HepG2 (cell line): Measurements from ENCODE around the gene C1orf50. TPM values are rescaled to one million over a fixed set of nuclear protein-coding genes. Genes with fewer than 3 reads are reported as not detected.

Experiments used
- ATAC-seq: fragments of 200-7000 bp; cut with Tn5 transposase; 3 replicates; pipeline ENCODE4 v1.9.1; 2020; ENCODE audit warnings: mild to moderate bottlenecking, moderate library complexity
- BruUV-seq: library from RNA; stranded (reverse); fragments of 400-500 nt; replicated peaks from 2 replicates; lab custom pipeline; 2021; lab: Mats Ljungman, UMichigan
- CTCF ChIA-PET: fragments of 300-600 bp; formaldehyde crosslinking; extraction: SDS; loops from one replicate; lab custom pipeline; 2021; ENCODE audit warnings: low total read pairs, inconsistent platforms, low intra/inter-chr PET ratio; lab: Yijun Ruan, JAX
- POLR2A ChIA-PET: fragments of 350-600 bp; sonication (Branson Sonifier 250); formaldehyde crosslinking; loops from one replicate; lab custom pipeline; 2020; ENCODE audit warnings: antibody characterized with exemption, inconsistent platforms; lab: Yijun Ruan, JAX
- DNase-seq: peaks from one replicate; pipeline ENCODE4 v3.0.0-alpha.2; 2015; ENCODE audit warnings: low spot score
- FAIRE-seq: peaks from 3 replicates; lab custom pipeline; 2011; peaks lifted over from hg19 to GRCh38; lab: Jason Lieb, UNC
- H2AFZ ChIP-seq: one replicate; pipeline ENCODE4 v1.6.1; 2011; ENCODE audit warnings: low read length, inconsistent platforms
- H3K27ac ChIP-seq: fragments of 300-600 bp; 3 replicates; pipeline ENCODE4 v1.8.0; 2011; ENCODE audit warnings: mixed run types, mild to moderate bottlenecking, mixed read lengths, low read length, inconsistent platforms; ENCODE audit not compliant: insufficient read depth; ENCODE audit errors: extremely low read length
- H3K27me3 ChIP-seq, 2 experiments: fragments of 200-600 bp in 1 of 2; 2 replicates in 1 of 2; 3 replicates in 1 of 2; pipeline versions ENCODE4 v1.6.0 to v1.8.0; 2011; ENCODE audit warnings: low read length in 2 of 2, mild to moderate bottlenecking in 2 of 2, moderate library complexity in 2 of 2, inconsistent platforms in 1 of 2; ENCODE audit not compliant: insufficient read depth in 2 of 2, control insufficient read depth in 1 of 2
- H3K36me3 ChIP-seq, 2 experiments: fragments of 200-600 bp in 1 of 2; replicated peaks in 1 of 2; 2 replicates in 1 of 2; 3 replicates in 1 of 2; pipeline versions ENCODE4 v1.5.1 to v1.8.0; 2011; ENCODE audit warnings: low read length in 2 of 2, inconsistent platforms in 1 of 2; ENCODE audit not compliant: insufficient read depth in 2 of 2, control insufficient read depth in 1 of 2
- H3K4me1 ChIP-seq: 2 replicates; pipeline ENCODE4 v1.5.1; 2012; ENCODE audit warnings: low read length, inconsistent platforms; ENCODE audit not compliant: insufficient read depth
- H3K4me2 ChIP-seq: 2 replicates; pipeline ENCODE4 v1.6.0; 2011; ENCODE audit warnings: low read depth, low read length, inconsistent platforms
- H3K4me3 ChIP-seq, 3 experiments: fragments of 200-600 bp in 1 of 3; sonication (generic), shearing (Covaris generic) in 1 of 3; replicated peaks in 1 of 3; 2 replicates each; pipeline ENCODE4 v1.5.1; 2011 to 2016; ENCODE audit warnings: low read length in 3 of 3, inconsistent platforms in 2 of 3, low read depth in 2 of 3, mild to moderate bottlenecking in 2 of 3, control low read depth in 1 of 3, mixed read lengths in 1 of 3; ENCODE audit not compliant: insufficient read depth in 1 of 3
- H3K79me2 ChIP-seq: one replicate; pipeline ENCODE4 v1.6.1; 2011; ENCODE audit warnings: low read length, inconsistent platforms; ENCODE audit not compliant: insufficient read depth
- H3K9ac ChIP-seq: 2 replicates; pipeline ENCODE4 v1.6.0; 2011; ENCODE audit warnings: mild to moderate bottlenecking, low read depth, low read length, inconsistent platforms; ENCODE audit not compliant: insufficient read depth
- H3K9me3 ChIP-seq: 2 replicates; pipeline ENCODE4 v1.5.1; 2012; ENCODE audit warnings: mild to moderate bottlenecking, low read length
- H4K20me1 ChIP-seq: 2 replicates; pipeline ENCODE4 v1.6.0; 2011; ENCODE audit warnings: inconsistent platforms, mild to moderate bottlenecking, low read length, moderate library complexity; ENCODE audit not compliant: insufficient read depth
- ATF7 ChIP-seq, 2 experiments: fragments of 450-650 bp in 1 of 2; sonication (generic) in 1 of 2; formaldehyde crosslinking in 1 of 2; IDR thresholded peaks; 2 replicates each; pipeline versions ENCODE4 v1.4.0 to v1.6.1; 2016 to 2020; ENCODE audit warnings: antibody characterized with exemption in 1 of 2, mild to moderate bottlenecking in 1 of 2, missing genetic modification reagents in 1 of 2
- ATF7-NPFF ChIP-seq: sonication (generic); formaldehyde crosslinking; IDR thresholded peaks from 2 replicates; pipeline ENCODE4 v1.8.1; 2023; ENCODE audit warnings: mild to moderate bottlenecking, low read depth, missing genetic modification reagents, moderate library complexity
- CC2D1A ChIP-seq: sonication (generic); formaldehyde crosslinking; IDR thresholded peaks from 2 replicates; pipeline ENCODE4 v1.8.1; 2023; ENCODE audit warnings: mild to moderate bottlenecking, missing genetic modification reagents
- GABPA ChIP-seq, 2 experiments: IDR thresholded peaks; 2 replicates each; pipeline ENCODE4 v1.6.1; 2011 to 2016; ENCODE audit warnings: low read depth in 2 of 2, low read length in 1 of 2, missing biosample characterization in 1 of 2, missing genetic modification characterization in 1 of 2
- HNRNPH1 ChIP-seq: fragments of 200-400 bp; formaldehyde crosslinking; optimal IDR thresholded peaks from 2 replicates; pipeline ENCODE3; 2017; ENCODE audit warnings: mild to moderate bottlenecking, low read depth, low read length
- SSRP1 ChIP-seq: IDR thresholded peaks from 2 replicates; pipeline ENCODE4 v1.6.1; 2016; ENCODE audit warnings: control low read depth
- ZNF615 ChIP-seq: sonication (generic); formaldehyde crosslinking; IDR thresholded peaks from 2 replicates; pipeline ENCODE4 v1.5.0; 2020; ENCODE audit warnings: mild to moderate bottlenecking, missing genetic modification reagents, borderline replicate concordance
- WGBS: methylation state at CpG from one replicate; pipeline ENCODE4 v1.1.6; 2017; ENCODE audit warnings: low lambda C conversion rate; 5-methylcytosine and 5-hydroxymethylcytosine counted together
- in situ Hi-C: cut with HindIII; loops from 2 replicates; pipeline ENCODE4 v1.10.0; 2017; ENCODE audit warnings: low pct_unique_long_range_greater_than_20kb; ENCODE audit not compliant: extremely low pct_ligation_motif_present
- intact Hi-C: fragments of 100-400 bp; cut with micrococcal nuclease; formaldehyde crosslinking; loops from one replicate; pipeline ENCODE4 v1.10.0; 2022; ENCODE audit not compliant: unreplicated experiment
- polyA plus RNA-seq, 8 experiments: library from polyadenylated mRNA; depleted of rRNA in 3 of 8; stranded (reverse) in 7 of 8; unstranded in 1 of 8; fragments of >200 nt; fragmentation: Illumina TruSeq in 4 of 8; extraction: Trizol in 4 of 8; gene quantifications; 2 replicates each; pipeline versions ENCODE4 v1.2.1 to v1.2.3, GENCODE V29; 2011 to 2016; ENCODE audit warnings: low read depth in 4 of 8, missing spikeins in 1 of 8, mixed read lengths in 1 of 8; ENCODE audit not compliant: insufficient read depth in 1 of 8
- total RNA-seq, 5 experiments: library from RNA; depleted of rRNA; stranded (reverse); fragments of >200 nt; fragmentation: Illumina TruSeq; extraction: Trizol; gene quantifications; 2 replicates each; pipeline ENCODE4 v1.2.3, GENCODE V29; 2016; ENCODE audit warnings: low read depth in 1 of 5

C1orf50 gene
- total and polyA plus RNA-seq, 2 of the 13 experiments (the other 11 are each of a cell fraction or from before 2014, with no cell fraction given), result 4.3 to 4.8 TPM

DNA sequence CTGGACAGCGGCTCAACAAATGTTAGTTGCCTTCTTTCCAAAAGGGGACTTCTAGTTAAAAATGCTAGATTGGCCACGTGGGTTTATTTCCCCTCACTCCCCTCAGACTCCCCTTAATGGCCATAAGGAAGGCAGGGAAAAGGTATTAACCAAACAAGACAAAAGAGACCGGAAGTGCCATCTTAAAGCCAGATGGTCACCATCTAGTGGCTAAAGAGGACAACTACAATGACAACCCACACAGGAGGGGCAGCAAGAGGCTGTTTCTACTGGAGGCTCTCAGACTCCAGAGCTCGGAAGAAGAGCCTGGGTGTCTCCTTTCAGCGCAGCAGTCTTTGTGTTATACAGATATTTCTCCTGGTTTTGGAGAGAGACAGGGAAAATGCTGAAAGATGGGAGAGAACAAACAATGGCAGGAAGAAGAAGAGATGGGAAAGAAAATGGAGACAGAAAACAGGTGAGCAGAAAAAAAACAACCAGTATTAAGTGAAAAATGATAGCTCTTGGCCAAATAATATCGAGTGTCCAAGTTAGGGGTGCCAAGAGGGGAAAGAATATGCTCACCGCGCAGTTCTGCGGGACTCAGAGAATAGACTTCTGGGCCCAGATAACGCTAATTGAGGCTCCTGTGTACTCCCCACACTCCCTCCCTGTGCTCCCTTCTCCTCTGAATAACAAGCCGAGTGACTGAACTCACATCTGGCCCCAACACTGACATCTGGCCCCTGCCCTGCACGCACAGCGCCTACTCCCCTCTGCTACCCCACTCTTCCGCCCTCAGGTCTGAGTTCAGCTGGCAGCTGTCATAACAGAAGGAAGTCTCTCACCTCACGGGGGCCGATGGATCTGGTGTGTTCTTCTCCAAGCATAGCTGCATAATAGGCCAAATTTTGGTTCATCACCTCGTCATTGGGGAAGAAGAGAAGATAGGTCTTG is 9.8 kb upstream of the C1orf50 start (continued):
- TF ChIP-seq GABPA (IDR thresholded peaks at IDR 0.05; ENCODE audit: low read depth, low read length) (0 out of 2 replicates have a peak, but pooled peaks have one; percentile 14), GABPA (CRISPR knock-in tag; IDR thresholded peaks at IDR 0.05; ENCODE audit: low read depth) (peak; percentile 85), ATF7-NPFF (CRISPR knock-in tag) (no peak), SSRP1 (CRISPR knock-in tag) (no peak)

DNA sequence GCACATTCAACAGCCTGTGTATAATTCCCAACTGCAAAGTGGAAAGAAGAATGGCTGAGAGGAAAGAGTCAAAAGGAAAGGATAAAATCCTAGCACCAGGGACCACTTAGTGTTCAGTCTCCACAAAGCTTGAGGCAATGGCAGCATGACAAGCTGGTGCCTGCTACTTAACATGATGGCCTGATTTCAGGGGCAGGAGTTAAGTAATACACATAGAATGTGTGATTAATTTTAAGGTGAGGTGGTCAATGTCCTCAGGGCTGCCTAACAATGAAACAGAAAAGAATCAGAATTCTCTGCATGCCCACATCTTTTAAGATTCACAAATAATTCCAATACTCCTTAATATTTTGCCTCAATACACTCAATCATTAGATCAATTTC is 9.2 kb upstream of the C1orf50 start:
- Histone ChIP-seq H2AFZ (no peak overlapping the region), H3K4me3 (no peak overlapping the region), H3K4me1 (peaks cover 27% of the 10 kb centered on the region), H3K27ac (no peak overlapping the region), H3K9ac (no peak overlapping the region), H3K79me2 (no peaks in the 10 kb centered on the region), H3K4me2 (no peak overlapping the region), H3K9me3 (no peaks in the 10 kb centered on the region), H4K20me1 (no peaks in the 10 kb centered on the region), H3K27me3 (no peaks in the 10 kb centered on the region), H3K36me3 (peaks cover 25 to 74% of the 10 kb centered on the region in 2 experiments)
- ChIA-PET POLR2A (interaction anchor here (1.6 kb wide), 1 partner anchor 9 kb away, joined by 10 read pairs; the partner anchor contains the start of genes C1orf50 and P3H1), CTCF (interaction anchor here (1.9 kb wide), 1 partner anchor 180 kb away, joined by 11 read pairs; no protein-coding TSS in a partner anchor)
- TF ChIP-seq HNRNPH1 (no peak), CC2D1A (CRISPR knock-in tag) (no peak)
- no peak for FAIRE-seq
- no peak for ATAC-seq
- intact Hi-C loops, result no loop called here
- no peak for DNase-seq
- in situ Hi-C loops, result no loop called here
- BruUV-seq, result no TSS peak

DNA sequence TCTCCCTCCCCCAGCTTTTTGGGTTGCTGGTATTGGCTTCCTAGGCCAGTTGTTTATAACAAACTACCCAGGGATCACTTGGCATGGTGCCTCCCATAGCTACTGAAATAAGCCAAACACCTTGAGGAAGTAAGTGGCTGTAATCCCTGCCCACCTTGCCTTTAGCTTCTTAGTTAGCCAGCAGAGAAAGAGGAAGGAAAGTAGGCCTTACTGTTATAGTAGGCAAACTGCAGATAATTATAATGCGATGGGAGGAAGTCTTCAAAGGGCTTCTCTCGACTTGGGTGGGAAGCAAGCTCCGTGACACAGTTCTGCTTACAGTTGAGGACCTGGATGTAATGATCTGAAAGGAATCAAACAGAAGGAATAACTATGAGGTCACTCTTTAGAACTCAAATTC is 8.4 kb upstream of the C1orf50 start:
- no peak overlapping the region for H3K9ac ChIP-seq
- H3K9me3 ChIP-seq, result no peaks in the 10 kb centered on the region
- H3K4me2 ChIP-seq, result no peak overlapping the region
- no peak overlapping the region for H2AFZ ChIP-seq
- ATAC-seq (no peak), DNase-seq (no peak), FAIRE-seq (no peak)
- H3K27me3 ChIP-seq, result no peaks in the 10 kb centered on the region
- intact Hi-C loops (no loop called here), in situ Hi-C loops (no loop called here)
- POLR2A ChIA-PET, result no interaction called here
- no peak overlapping the region for H3K4me3 ChIP-seq
- H3K79me2 ChIP-seq, result peaks cover 1% of the 10 kb centered on the region
- CTCF ChIA-PET, result no interaction called here
- peaks cover 22% of the 10 kb centered on the region for H3K4me1 ChIP-seq
- peaks cover 23 to 67% of the 10 kb centered on the region in 2 experiments for H3K36me3 ChIP-seq
- TF ChIP-seq ATF7 (IDR thresholded peaks at IDR 0.05) (0 out of 2 replicates have a peak, but pooled peaks have one; percentile 7), ATF7 (CRISPR knock-in tag; IDR thresholded peaks at IDR 0.05) (no peak), ZNF615 (CRISPR knock-in tag) (no peak)
- BruUV-seq, result no TSS peak
- H3K27ac ChIP-seq, result no peak overlapping the region
- no peaks in the 10 kb centered on the region for H4K20me1 ChIP-seq
- 93% methylated on average over 3 of the region's 3 CpGs for WGBS
